ENCODE data around the gene WFDC1. TPM values are rescaled to one million over a fixed set of nuclear protein-coding genes. Genes with fewer than 3 reads are reported as not detected.

The WFDC1 gene
- total RNA-seq, 1 donor from 2014 or later, result 0.14 TPM

DNA sequence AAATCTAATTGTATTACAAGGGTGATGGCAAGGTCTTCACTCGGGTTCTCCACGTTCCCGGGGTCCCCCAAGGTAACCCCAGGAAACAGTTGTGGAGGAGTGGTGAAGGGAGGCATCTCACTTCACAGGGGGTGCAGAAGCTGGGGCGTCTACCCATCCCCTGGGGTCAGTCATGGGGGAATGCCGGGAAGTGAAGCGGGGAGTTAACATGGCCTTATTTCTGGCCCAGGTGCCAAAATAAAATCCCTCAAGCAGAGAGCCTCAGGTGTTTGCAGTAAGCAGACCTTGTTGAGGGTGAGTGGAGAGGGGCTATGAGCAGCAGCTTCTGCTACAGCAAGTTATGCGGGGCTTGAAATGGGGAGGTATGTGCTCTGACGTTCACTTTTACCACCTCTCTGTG lies 64.6 kb downstream of the WFDC1 start:
- no peaks in the 10 kb centered on the region for H3K36me3 Mint-ChIP-seq (ENCODE audit: low read depth)
- TF ChIP-seq, protein P1, sequence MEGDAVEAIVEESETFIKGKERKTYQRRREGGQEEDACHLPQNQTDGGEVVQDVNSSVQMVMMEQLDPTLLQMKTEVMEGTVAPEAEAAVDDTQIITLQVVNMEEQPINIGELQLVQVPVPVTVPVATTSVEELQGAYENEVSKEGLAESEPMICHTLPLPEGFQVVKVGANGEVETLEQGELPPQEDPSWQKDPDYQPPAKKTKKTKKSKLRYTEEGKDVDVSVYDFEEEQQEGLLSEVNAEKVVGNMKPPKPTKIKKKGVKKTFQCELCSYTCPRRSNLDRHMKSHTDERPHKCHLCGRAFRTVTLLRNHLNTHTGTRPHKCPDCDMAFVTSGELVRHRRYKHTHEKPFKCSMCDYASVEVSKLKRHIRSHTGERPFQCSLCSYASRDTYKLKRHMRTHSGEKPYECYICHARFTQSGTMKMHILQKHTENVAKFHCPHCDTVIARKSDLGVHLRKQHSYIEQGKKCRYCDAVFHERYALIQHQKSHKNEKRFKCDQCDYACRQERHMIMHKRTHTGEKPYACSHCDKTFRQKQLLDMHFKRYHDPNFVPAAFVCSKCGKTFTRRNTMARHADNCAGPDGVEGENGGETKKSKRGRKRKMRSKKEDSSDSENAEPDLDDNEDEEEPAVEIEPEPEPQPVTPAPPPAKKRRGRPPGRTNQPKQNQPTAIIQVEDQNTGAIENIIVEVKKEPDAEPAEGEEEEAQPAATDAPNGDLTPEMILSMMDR (conservative IDR thresholded peaks at IDR 0.05), result no peak
- no peak overlapping the region for H3K27ac Mint-ChIP-seq (ENCODE audit: unreplicated experiment)
- peaks cover 7% of the 10 kb centered on the region for H3K27me3 Mint-ChIP-seq (ENCODE audit: low read depth)
- H3K4me1 Mint-ChIP-seq, result peaks cover 76% of the 10 kb centered on the region
- H3K4me3 Mint-ChIP-seq, result no peak overlapping the region
- no peak for DNase-seq (ENCODE audit: low read depth, low spot score)
- no peaks in the 10 kb centered on the region for H3K9me3 Mint-ChIP-seq

DNA sequence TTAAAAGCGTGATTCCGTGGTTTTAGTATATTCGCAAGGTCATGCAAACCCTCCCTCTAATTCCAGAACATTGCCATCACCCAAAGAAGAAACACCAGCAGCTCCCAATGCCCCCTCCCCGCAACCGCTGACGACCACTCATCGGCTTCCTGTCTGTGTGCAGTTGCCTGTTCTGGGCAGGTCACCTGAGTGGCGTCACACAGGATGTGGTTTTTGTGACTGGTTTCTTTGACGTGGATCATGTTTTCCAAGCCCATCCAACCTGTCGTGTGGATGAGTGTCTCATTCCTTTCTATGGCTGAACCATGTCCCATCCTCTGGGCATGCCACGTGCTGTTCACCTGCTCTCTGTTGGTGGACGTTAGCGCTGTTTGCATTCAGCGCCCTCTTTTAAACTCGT lies 65.5 kb downstream of the WFDC1 start:
- Mint-ChIP-seq H3K36me3 (ENCODE audit: low read depth) (no peaks in the 10 kb centered on the region), H3K4me1 (peaks cover 78% of the 10 kb centered on the region), H3K27ac (ENCODE audit: unreplicated experiment) (peak overlapping the region; percentile 17), H3K9me3 (no peaks in the 10 kb centered on the region), H3K27me3 (ENCODE audit: low read depth) (peaks cover 8% of the 10 kb centered on the region), H3K4me3 (no peak overlapping the region)
- TF ChIP-seq, protein P1 (conservative IDR thresholded peaks at IDR 0.05), result no peak
- DNase-seq (ENCODE audit: low read depth, low spot score), result no peak

DNA sequence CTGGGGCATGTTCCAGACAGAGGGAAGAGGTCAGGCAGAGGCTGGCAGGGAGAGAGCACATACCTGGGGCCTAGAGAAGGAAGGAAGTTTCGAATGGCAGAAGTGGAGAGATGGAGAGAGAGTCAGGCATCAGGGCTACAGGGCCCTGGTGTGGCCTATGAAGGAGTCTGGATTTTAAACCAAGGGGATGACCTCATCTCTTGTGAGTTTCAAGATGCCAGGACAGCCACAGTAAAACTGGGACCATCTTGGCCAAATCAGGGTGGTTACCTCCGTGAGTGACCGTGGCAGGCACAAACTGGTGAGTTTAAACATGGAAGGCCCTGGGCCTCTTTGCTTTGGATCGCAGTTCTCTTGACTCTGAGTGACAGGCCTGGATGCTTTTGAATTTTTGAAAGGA lies 66.1 kb downstream of the WFDC1 start:
- Mint-ChIP-seq H3K27ac (ENCODE audit: unreplicated experiment) (peak overlapping the region; percentile 17), H3K9me3 (no peaks in the 10 kb centered on the region), H3K36me3 (ENCODE audit: low read depth) (no peaks in the 10 kb centered on the region), H3K4me3 (no peak overlapping the region), H3K4me1 (peaks cover 76% of the 10 kb centered on the region), H3K27me3 (ENCODE audit: low read depth) (peaks cover 9% of the 10 kb centered on the region)
- TF ChIP-seq, protein P1 (conservative IDR thresholded peaks at IDR 0.05), result no peak
- DNase-seq (ENCODE audit: low read depth, low spot score), result no peak

DNA sequence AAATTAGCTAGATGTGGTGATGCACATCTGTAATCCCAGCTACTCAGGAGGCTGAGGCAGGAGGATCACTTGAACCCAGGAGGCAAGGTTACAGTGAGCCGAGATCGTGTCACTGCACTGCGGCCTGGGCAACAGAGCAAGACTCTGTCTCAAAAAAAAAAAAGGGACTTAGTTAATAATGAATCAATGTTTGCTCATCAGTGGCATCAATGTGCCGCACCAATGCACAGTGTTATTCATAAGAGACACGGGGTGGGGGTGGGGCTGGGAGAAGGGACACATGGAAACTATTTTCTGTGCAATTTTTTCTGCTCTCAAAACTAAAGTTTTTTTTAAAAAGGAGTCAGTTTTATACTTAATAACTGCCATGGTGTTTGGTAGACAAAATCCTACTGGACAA lies 66.9 kb downstream of the WFDC1 start:
- Mint-ChIP-seq H3K36me3 (ENCODE audit: low read depth) (no peaks in the 10 kb centered on the region), H3K4me1 (peaks cover 68% of the 10 kb centered on the region), H3K4me3 (peak overlapping the region; percentile 74), H3K27ac (ENCODE audit: unreplicated experiment) (peak overlapping the region; percentile 85), H3K27me3 (ENCODE audit: low read depth) (peaks cover 13% of the 10 kb centered on the region), H3K9me3 (no peaks in the 10 kb centered on the region)
- TF ChIP-seq, protein P1 (conservative IDR thresholded peaks at IDR 0.05), result no peak
- no peak for DNase-seq (ENCODE audit: low read depth, low spot score)

DNA sequence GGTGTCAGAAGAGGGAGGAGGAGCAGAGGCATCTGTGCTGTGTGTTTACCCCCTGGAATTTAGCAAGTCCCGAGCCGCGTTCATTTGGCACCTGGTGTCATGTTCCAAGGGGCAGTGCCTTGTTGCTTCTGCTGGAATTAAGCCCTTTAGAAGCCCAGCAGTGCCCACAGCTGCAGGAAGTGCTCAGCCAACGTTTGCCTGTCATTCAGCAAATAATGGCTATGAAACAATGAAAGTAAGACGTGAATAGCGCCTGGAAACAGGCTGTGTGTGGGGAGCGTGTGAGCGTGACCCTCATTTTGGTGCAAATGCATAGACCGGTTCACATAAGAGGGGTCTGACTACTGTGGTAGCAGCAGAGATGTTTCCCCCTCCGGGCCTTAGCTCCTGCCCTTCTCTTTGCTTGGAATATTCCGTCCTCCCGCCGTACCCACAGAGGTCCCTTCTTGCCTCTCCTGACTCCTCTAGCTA lies 67.8 kb downstream of the WFDC1 start:
- Mint-ChIP-seq H3K27ac (ENCODE audit: unreplicated experiment) (peak overlapping the region; percentile 85), H3K4me3 (peak overlapping the region; percentile 74), H3K4me1 (peaks cover 58% of the 10 kb centered on the region), H3K27me3 (ENCODE audit: low read depth) (peaks cover 22% of the 10 kb centered on the region), H3K9me3 (no peaks in the 10 kb centered on the region), H3K36me3 (ENCODE audit: low read depth) (no peaks in the 10 kb centered on the region)
- TF ChIP-seq, protein P1 (conservative IDR thresholded peaks at IDR 0.05), result no peak
- peak; percentile 34 for DNase-seq (ENCODE audit: low read depth, low spot score)

Measured in neural crest cell (in vitro differentiated cells).